Chondrocyte (in vitro differentiated cells): ENCODE measurements around the gene RAB37. TPM values are rescaled to one million over a fixed set of nuclear protein-coding genes. Genes with fewer than 3 reads are reported as not detected.

Experiments
- DNase-seq: peaks from one replicate; pipeline ENCODE4 v3.0.0; 2021; ENCODE audit warnings: mixed read lengths, low spot score
- H3K27ac Mint-ChIP-seq: one replicate; pipeline ENCODE4 v1.8.0; 2021; ENCODE audit warnings: mild to moderate bottlenecking, moderate library complexity, mixed read lengths; ENCODE audit not compliant: unreplicated experiment
- H3K27me3 Mint-ChIP-seq: 2 replicates; pipeline ENCODE4 v1.8.0; 2021; ENCODE audit warnings: low read depth, mixed read lengths
- H3K36me3 Mint-ChIP-seq: 2 replicates; pipeline ENCODE4 v1.8.0; 2021; ENCODE audit warnings: low read depth, mixed read lengths
- H3K4me1 Mint-ChIP-seq: 2 replicates; pipeline ENCODE4 v1.8.0; 2021; ENCODE audit warnings: low read depth, mild to moderate bottlenecking, mixed read lengths
- H3K4me3 Mint-ChIP-seq: one replicate; pipeline ENCODE4 v1.8.0; 2021; ENCODE audit warnings: mild to moderate bottlenecking, moderate library complexity, mixed read lengths; ENCODE audit not compliant: unreplicated experiment
- H3K9me3 Mint-ChIP-seq: 2 replicates; pipeline ENCODE4 v1.8.0; 2021; ENCODE audit warnings: low read depth, mixed read lengths
- total RNA-seq: library from RNA; stranded (reverse); gene quantifications from 3 replicates; pipeline ENCODE4 v1.2.1, GENCODE V29; 2021
- TF ChIP-seq, protein P1 (sequence below): fragments of 200-600 bp; sonication (generic); IDR thresholded peaks from 2 replicates; pipeline ENCODE4 v1.5.0; 2021; ENCODE audit warnings: antibody characterized with exemption, mild to moderate bottlenecking, moderate library complexity

RAB37 gene
- total RNA-seq, 1 donor from 2014 or later, result 0.15 TPM

DNA sequence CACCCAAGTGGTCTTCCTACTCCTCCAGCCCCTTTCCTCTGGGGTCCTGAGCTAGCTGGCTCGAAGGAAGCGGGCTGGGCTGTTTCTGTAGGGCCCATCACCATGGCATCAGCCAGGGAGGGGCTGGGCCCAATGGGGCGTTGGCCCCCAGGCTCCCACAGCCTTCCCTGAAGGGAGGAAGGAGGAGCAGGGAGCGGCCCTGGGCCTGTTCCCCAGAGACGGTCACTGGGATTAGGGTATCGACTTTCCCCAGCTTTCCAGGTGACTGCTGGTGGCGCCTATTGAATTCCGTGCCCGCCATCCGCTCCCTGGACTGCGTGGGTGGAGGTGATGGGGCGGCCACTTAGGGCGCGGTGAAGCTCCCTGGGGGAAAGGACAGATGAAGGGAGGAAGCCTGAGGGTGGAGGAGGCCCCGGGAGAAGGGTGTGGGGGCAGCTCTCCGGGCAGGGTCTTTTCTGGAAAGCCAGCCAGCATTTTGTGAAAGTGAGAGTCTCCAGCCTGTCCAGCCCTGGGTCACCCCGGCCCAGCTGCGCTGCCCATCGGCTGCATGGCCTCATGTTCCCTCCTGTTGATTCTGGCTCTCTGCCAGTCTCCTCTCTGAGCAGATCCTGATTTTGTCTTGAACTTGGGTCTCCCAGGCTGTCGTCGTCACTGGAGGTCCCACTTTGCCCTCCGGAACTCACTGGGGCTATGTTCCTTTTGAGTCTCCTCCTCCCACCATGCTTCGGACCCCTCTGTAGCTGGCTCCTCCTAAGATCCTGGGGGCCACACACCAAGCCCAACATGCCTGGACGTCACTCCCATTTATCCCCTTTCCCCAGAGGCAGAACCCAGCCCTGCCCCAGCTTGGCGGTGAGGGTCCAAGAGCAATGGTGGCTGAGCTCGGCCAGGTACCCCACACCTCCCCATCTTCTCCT is 21.1 kb downstream of the RAB37 start:
- TF ChIP-seq, protein P1, sequence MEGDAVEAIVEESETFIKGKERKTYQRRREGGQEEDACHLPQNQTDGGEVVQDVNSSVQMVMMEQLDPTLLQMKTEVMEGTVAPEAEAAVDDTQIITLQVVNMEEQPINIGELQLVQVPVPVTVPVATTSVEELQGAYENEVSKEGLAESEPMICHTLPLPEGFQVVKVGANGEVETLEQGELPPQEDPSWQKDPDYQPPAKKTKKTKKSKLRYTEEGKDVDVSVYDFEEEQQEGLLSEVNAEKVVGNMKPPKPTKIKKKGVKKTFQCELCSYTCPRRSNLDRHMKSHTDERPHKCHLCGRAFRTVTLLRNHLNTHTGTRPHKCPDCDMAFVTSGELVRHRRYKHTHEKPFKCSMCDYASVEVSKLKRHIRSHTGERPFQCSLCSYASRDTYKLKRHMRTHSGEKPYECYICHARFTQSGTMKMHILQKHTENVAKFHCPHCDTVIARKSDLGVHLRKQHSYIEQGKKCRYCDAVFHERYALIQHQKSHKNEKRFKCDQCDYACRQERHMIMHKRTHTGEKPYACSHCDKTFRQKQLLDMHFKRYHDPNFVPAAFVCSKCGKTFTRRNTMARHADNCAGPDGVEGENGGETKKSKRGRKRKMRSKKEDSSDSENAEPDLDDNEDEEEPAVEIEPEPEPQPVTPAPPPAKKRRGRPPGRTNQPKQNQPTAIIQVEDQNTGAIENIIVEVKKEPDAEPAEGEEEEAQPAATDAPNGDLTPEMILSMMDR, result no peak
- H3K27me3 Mint-ChIP-seq, result no peaks in the 10 kb centered on the region
- DNase-seq, result peak; percentile 75
- peaks cover 77% of the 10 kb centered on the region for H3K4me1 Mint-ChIP-seq
- no peaks in the 10 kb centered on the region for H3K36me3 Mint-ChIP-seq
- peak overlapping the region; percentile 65 for H3K4me3 Mint-ChIP-seq
- H3K27ac Mint-ChIP-seq, result peak overlapping the region; percentile 96
- no peaks in the 10 kb centered on the region for H3K9me3 Mint-ChIP-seq

DNA sequence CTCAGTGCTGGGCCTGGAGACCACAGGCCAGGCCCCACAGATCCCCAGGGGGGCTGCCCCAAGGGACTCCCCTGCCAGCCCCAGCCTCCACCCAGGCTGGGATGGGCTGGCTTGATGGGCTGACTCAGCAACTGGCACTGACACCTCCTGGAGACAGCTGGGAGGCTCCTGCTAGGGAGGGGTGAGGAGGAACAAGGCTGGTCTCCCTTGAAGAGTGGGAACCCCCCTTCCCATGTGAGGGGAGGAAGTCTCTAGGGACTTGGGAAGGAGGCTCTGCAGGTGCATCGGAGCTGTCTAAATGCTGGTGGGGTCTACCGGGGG is 21.8 kb downstream of the RAB37 start:
- TF ChIP-seq, protein P1, result peak; percentile 30
- DNase-seq, result no peak
- Mint-ChIP-seq H3K4me1 (peaks cover 81% of the 10 kb centered on the region), H3K27me3 (no peaks in the 10 kb centered on the region), H3K4me3 (peak overlapping the region; percentile 65), H3K27ac (peak overlapping the region; percentile 96), H3K36me3 (no peaks in the 10 kb centered on the region), H3K9me3 (no peaks in the 10 kb centered on the region)

DNA sequence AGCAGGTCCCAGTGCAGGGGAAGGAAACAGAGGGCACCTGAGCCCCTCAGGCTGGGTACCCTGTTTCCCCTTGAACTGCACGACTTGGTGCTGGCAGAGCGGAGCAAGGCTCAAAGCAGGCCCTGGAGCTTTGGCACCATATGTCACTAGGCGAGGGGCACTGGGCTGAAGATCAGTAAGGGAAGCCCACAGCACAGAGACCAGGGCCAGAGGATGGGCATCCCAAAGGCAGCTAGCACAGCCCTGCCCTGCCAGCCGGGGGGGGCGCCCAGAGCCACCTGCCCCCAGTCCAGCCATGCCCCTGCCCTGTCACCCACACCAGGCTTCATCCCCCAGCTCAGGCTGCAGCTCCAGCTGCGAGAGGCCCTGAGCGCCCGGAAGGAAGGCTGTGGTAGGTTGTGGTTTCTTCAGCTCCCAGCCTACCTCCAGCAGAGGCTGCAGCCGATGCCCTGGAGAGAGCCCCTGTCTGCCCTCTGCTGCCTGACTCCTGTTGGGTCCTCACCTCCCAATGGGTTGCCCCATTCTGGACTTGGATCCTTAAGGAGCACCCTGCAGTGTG is 22.3 kb downstream of the RAB37 start:
- peaks cover 86% of the 10 kb centered on the region for H3K4me1 Mint-ChIP-seq

DNA sequence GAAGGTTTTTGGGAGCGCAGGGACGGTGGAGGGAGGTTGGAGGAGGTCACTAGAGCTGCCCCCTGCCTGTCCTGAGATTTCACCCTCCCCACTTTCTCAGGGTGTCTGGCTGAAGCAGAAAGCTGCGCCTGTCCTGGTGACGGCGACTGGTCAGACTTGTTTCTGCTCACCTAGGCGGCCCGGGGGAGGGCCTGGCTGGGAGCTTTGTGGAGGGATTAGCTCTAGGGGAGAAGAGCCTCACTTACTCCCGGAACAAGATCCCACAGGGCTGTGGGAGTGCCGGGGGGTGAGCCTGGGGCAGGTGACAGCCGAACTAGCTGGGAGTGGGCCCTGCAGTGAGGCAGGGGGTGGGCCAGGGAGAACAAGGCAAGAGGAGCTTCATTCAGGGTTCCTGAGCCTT is 22.9 kb downstream of the RAB37 start:
- Mint-ChIP-seq H3K27ac (peak overlapping the region; percentile 90), H3K4me3 (peak overlapping the region; percentile 39), H3K9me3 (no peaks in the 10 kb centered on the region), H3K36me3 (no peaks in the 10 kb centered on the region), H3K4me1 (peaks cover 90% of the 10 kb centered on the region), H3K27me3 (no peaks in the 10 kb centered on the region)
- TF ChIP-seq, protein P1, result no peak
- peak; percentile 86 for DNase-seq

More for the DNA sequence above, 22.3 kb downstream of the RAB37 start:
- TF ChIP-seq, protein P1, result no peak
- H3K27ac Mint-ChIP-seq, result peak overlapping the region; percentile 96
- no peaks in the 10 kb centered on the region for H3K9me3 Mint-ChIP-seq
- no peaks in the 10 kb centered on the region for H3K27me3 Mint-ChIP-seq
- no peaks in the 10 kb centered on the region for H3K36me3 Mint-ChIP-seq
- H3K4me3 Mint-ChIP-seq, result peak overlapping the region; percentile 65
- DNase-seq, result peak; percentile 85

DNA sequence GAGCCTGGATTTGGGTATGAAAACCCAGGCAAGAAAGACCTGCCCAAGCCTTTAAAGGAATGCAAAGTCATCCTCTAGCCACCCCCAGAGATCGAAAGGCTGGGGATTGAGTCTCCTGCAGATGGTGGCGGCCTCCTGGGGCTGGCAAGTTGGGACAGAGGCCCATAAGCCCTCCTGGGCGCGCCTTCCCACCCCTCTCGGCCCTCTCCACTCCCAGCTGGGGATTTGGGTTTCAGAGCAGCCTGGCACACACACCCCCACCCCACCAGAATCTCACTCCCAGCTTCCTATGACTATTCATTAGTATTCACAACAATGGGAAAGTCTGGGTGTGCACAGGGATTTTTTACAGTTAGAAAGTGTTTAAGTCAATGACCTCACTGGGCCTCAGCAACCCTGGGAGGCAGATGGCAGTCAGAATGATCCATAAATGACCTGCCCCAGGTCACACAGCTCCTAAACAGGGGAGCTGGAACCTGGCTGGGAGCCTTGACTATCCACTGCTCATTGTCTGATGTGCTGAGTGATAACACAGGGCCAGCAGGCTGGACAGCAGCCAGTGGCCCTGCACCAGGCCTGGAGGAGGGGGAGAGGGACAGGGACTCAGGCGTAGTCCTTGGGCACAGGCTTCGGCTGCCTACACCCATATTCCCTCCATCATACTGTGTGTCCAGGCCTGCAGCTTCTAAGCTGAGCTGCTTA is 23.5 kb downstream of the RAB37 start:
- Mint-ChIP-seq H3K27ac (peak overlapping the region; percentile 90), H3K36me3 (no peaks in the 10 kb centered on the region), H3K4me3 (no peak overlapping the region), H3K4me1 (peaks cover 87% of the 10 kb centered on the region), H3K9me3 (no peaks in the 10 kb centered on the region), H3K27me3 (no peaks in the 10 kb centered on the region)
- DNase-seq, result peak; percentile 64
- TF ChIP-seq, protein P1, result no peak
